GM10266 (cell line): ENCODE data around the gene EHBP1L1.

Experiments used
- DNase-seq: peaks from one replicate; pipeline ENCODE4 v3.0.0; 2012; ENCODE audit errors: extremely low spot score
- TF ChIP-seq, protein P1 (sequence below): IDR thresholded peaks from 2 replicates; pipeline ENCODE4 v1.5.1; 2012; ENCODE audit warnings: mild to moderate bottlenecking, low read depth; ENCODE audit not compliant: control insufficient read depth, insufficient read depth; ENCODE audit errors: missing control alignments

The EHBP1L1 gene

DNA sequence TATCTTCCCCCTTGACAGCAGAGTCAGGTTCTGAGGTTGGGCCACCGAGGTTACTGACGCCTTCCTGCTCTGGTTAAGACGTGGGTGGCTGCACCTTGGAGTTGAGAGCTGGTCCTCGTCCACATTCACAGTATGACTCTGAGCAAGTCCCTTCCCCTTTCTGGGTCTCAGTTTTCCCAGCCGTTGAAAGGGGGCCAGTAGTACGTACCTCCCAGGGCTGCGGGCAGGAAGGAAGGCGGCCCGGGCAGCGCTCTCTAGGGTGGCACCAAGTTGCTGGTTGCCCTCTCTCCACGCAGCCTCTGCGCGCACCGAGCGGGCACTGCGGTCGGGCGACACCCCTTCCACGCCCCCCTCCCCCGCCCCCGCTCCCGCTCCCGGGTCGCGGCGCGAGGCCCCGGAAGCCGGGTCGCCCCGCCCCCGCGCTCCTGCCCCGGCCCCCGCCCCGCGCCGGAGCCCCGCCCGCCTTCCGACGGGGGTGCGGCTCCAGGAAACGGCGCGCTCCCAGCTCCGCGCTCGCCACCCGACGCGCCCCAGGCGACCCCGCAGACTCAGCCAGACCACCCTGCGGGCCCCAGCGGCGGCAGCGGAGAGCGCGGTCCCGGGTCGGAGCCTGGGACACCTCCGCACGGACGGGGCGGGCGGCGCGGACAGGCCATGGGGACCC lies at the start of gene EHBP1L1:
EHBP1L1 (plus strand) TSS at position 486 of the 664 bp plus-strand sequence. CDS start 250 bp downstream, outside the sequence.
- peak; percentile 95 for DNase-seq
- TF ChIP-seq, protein P1, sequence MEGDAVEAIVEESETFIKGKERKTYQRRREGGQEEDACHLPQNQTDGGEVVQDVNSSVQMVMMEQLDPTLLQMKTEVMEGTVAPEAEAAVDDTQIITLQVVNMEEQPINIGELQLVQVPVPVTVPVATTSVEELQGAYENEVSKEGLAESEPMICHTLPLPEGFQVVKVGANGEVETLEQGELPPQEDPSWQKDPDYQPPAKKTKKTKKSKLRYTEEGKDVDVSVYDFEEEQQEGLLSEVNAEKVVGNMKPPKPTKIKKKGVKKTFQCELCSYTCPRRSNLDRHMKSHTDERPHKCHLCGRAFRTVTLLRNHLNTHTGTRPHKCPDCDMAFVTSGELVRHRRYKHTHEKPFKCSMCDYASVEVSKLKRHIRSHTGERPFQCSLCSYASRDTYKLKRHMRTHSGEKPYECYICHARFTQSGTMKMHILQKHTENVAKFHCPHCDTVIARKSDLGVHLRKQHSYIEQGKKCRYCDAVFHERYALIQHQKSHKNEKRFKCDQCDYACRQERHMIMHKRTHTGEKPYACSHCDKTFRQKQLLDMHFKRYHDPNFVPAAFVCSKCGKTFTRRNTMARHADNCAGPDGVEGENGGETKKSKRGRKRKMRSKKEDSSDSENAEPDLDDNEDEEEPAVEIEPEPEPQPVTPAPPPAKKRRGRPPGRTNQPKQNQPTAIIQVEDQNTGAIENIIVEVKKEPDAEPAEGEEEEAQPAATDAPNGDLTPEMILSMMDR, result no peak

DNA sequence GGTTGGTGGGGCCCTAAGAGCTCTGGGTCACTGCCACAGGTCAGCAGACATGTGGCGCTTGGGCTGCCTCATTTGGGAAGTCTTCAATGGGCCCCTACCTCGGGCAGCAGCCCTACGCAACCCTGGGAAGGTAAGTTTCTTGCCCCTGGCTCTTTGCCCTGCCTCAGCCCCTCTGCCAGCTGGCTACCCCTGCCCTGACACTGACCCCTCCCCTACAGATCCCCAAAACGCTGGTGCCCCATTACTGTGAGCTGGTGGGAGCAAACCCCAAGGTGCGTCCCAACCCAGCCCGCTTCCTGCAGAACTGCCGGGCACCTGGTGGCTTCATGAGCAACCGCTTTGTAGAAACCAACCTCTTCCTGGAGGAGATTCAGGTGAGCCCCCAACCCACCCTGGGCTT lies 49.1 kb upstream of the EHBP1L1 start:
- TF ChIP-seq, protein P1, result no peak
- DNase-seq, result no peak

DNA sequence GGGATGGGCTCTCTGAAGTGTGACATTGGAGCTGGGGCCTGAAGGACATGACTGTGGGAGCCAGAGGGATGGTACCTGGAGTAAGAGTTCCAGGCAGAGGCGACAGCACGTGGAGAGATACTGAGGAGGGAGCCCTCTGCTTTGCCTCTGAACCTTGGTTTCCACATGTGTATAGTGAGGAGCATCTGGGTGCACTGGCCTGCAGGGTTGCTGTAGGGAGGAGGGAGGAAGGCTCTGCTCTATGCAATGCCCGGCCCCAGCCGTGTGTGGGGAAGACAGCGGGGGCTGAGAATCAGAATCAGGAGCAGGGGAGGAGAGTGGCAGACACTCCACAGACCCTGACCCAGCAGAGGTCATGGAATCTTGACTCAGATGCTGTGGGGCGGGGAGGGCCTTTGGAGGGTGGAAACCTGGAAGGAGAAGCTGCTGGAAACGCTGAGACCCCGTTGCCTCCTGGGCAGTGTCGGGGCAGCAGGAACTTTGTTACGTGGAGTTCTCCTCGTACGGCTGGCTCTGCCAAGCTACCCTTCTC lies 47.0 kb upstream of the EHBP1L1 start:
- TF ChIP-seq, protein P1, result no peak
- no peak for DNase-seq

DNA sequence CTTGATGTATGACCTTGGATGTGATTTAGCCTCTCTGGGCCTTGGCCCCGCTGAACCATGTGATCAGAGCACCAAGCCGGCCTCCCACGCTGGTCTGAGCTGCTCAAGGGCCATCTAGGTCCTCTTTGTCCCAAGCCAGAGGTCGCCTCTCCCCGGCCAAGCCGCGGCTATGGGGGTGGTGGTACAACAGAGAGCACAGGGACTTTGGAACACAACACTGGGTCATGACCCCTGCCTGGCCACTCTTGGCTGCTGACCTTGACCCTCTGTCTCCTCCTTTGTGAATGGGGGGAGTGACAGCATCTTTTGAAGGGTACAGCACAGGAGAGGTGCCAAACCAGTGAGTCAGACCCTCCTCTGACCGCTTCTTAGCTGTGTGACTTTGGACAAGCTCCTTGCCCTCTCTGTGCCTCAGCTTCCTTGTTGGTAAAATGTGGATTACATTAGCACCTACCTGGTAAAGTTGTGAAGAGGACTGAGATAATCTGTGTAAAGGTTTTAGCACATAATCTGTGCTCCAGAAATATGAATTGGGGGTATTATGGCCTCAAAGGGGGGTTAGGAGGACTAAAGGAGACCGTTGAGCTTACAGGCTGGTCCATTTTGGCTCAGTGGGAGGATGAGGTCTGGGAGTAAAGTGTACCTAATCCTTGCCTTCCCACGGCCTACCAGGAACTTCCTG lies 46.2 kb upstream of the EHBP1L1 start:
- TF ChIP-seq, protein P1, result no peak
- DNase-seq, result no peak

DNA sequence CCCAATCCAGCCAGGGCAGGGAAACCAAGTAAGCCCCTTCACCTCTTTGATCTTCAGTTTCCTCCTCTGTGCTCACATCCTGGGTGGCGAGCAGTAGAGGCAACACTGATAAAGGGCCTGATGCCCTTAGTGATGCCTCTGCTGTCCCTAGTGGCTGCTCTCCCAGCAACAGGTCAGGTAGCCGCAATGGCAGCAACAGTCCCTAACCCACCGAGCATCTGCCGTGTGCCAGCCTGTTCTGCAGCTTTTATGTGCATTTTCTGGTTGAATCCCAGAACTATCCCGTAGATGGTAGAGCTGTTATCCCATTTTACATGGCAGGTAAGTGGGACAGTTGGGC lies 45.7 kb upstream of the EHBP1L1 start:
- TF ChIP-seq, protein P1, result peak; percentile 12
- DNase-seq, result no peak

DNA sequence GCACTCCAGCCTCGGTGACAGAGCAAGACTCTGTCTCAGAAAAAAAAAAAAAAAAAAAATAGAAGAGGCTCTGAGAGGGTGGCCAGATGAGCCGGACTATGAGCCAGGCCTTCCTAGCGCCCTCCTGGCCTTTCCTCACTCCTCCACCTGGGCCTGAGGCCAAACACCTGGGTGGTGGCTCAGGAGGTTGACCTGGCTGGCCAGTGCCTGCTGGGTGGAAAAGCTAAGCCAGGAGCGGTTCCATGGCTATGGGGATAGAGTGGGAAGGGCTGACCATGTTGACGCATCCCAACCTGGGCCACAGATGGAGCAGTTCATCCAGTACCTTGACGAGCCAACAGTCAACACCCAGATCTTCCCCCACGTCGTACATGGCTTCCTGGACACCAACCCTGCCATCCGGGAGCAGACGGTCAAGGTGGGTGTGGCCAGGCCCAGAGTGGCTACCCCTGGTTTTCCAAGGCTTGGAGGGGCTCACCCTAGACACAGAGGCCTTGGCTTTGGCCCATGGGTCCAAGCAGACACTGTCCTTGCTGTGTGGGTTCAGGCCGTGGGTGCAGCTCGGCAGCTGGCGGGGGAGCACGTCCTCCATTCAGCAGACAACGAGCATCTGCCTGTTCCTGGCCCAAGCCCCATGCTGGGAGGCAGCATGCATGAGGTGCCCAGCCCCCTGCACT lies 43.3 kb upstream of the EHBP1L1 start:
- DNase-seq, result no peak
- TF ChIP-seq, protein P1, result no peak

DNA sequence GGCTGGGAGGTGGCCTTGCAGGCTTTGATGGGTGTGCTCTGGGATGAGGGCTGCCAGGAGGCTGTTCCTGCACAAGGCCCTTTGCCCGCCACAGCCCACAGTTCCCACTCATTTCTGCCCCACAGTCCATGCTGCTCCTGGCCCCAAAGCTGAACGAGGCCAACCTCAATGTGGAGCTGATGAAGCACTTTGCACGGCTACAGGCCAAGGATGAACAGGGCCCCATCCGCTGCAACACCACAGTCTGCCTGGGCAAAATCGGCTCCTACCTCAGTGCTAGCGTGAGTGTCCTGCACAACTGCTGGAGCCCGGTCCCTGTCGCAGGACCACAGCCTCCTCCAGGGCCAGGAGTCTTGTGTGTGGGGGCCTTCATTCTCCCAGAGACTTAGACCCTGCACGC lies 40.8 kb upstream of the EHBP1L1 start:
- TF ChIP-seq, protein P1, result no peak
- DNase-seq, result no peak
